ENCODE results near the gene PLAC1.

Gene PLAC1

GRCh38 chrX:134654398-134655012 is 3.8 kb downstream of the PLAC1 start:
- no peak for DNase-seq
- no peaks in the 10 kb centered on the region for H3K36me3 ChIP-seq
- TF ChIP-seq CTCF (IDR thresholded peaks at IDR 0.05; ENCODE audit: low read depth, low read length) = no peak
- no peaks in the 10 kb centered on the region for H3K27me3 ChIP-seq (ENCODE audit: insufficient read depth, low read depth, severe bottlenecking)
- H3K27ac ChIP-seq = no peak overlapping the region
- H3K9me3 ChIP-seq (ENCODE audit: severe bottlenecking) = no peaks in the 10 kb centered on the region
- no peak overlapping the region for H3K4me3 ChIP-seq (ENCODE audit: low read depth, low read length)

- no peak overlapping the region for H3K27ac ChIP-seq
- no peak for TF ChIP-seq CTCF (IDR thresholded peaks at IDR 0.05; ENCODE audit: low read depth, low read length)
- no peak overlapping the region for H3K4me3 ChIP-seq (ENCODE audit: low read depth, low read length)
- no peaks in the 10 kb centered on the region for H3K27me3 ChIP-seq (ENCODE audit: insufficient read depth, low read depth, severe bottlenecking)
- H3K9me3 ChIP-seq (ENCODE audit: severe bottlenecking) = no peaks in the 10 kb centered on the region
- H3K36me3 ChIP-seq = no peaks in the 10 kb centered on the region
- no peak for DNase-seq
Measured at GRCh38 chrX:134653835-134654234, 4.4 kb downstream of the PLAC1 start.

- DNase-seq = no peak
- Histone ChIP-seq H3K4me3 (ENCODE audit: low read depth, low read length) (no peak overlapping the region), H3K9me3 (ENCODE audit: severe bottlenecking) (no peaks in the 10 kb centered on the region), H3K27me3 (ENCODE audit: insufficient read depth, low read depth, severe bottlenecking) (no peaks in the 10 kb centered on the region), H3K27ac (no peak overlapping the region), H3K36me3 (no peaks in the 10 kb centered on the region)
- TF ChIP-seq CTCF (IDR thresholded peaks at IDR 0.05; ENCODE audit: low read depth, low read length) = no peak
Measured at GRCh38 chrX:134650701-134651100, 7.6 kb downstream of the PLAC1 start.

- no peak for DNase-seq
- H3K9me3 ChIP-seq (ENCODE audit: severe bottlenecking) = no peaks in the 10 kb centered on the region
- no peak for TF ChIP-seq CTCF (IDR thresholded peaks at IDR 0.05; ENCODE audit: low read depth, low read length)
- H3K4me3 ChIP-seq (ENCODE audit: low read depth, low read length) = no peak overlapping the region
- no peaks in the 10 kb centered on the region for H3K27me3 ChIP-seq (ENCODE audit: insufficient read depth, low read depth, severe bottlenecking)
- H3K36me3 ChIP-seq = no peaks in the 10 kb centered on the region
- no peak overlapping the region for H3K27ac ChIP-seq
Measured at GRCh38 chrX:134649770-134650169, 8.5 kb downstream of the PLAC1 start.

GRCh38 chrX:134647477-134647877 is 10.8 kb downstream of the PLAC1 start:
- no peak for DNase-seq
- Histone ChIP-seq H3K36me3 (no peaks in the 10 kb centered on the region), H3K4me3 (ENCODE audit: low read depth, low read length) (no peak overlapping the region), H3K9me3 (ENCODE audit: severe bottlenecking) (no peaks in the 10 kb centered on the region), H3K27me3 (ENCODE audit: insufficient read depth, low read depth, severe bottlenecking) (no peaks in the 10 kb centered on the region), H3K27ac (no peak overlapping the region)
- no peak for TF ChIP-seq CTCF (IDR thresholded peaks at IDR 0.05; ENCODE audit: low read depth, low read length)

- DNase-seq = no peak
- H3K36me3 ChIP-seq = no peaks in the 10 kb centered on the region
- no peak for TF ChIP-seq CTCF (IDR thresholded peaks at IDR 0.05; ENCODE audit: low read depth, low read length)
- H3K27ac ChIP-seq = no peak overlapping the region
- no peak overlapping the region for H3K4me3 ChIP-seq (ENCODE audit: low read depth, low read length)
- no peaks in the 10 kb centered on the region for H3K9me3 ChIP-seq (ENCODE audit: severe bottlenecking)
- H3K27me3 ChIP-seq (ENCODE audit: insufficient read depth, low read depth, severe bottlenecking) = no peaks in the 10 kb centered on the region
Measured at GRCh38 chrX:134646691-134647090, 11.6 kb downstream of the PLAC1 start.
